GM23248 (cell line): ENCODE data around the gene PPP1R12B. TPM values are rescaled to one million over a fixed set of nuclear protein-coding genes. Genes with fewer than 3 reads are reported as not detected.
"Not testable (repeated sequence)": the region's sequence is repeated elsewhere in the genome, so short reads cannot be mapped to it uniquely, and the experiment has no call there.

Source experiments
- DNase-seq: peaks from one replicate; pipeline ENCODE4 v3.0.0-alpha.2; 2015
- H2AFZ ChIP-seq: fragments of 200-600 bp; sonication (generic); 2 replicates; pipeline ENCODE4 v1.6.1; 2016; ENCODE audit warnings: antibody characterized with exemption
- H3F3A ChIP-seq: fragments of 200-600 bp; sonication (generic); 2 replicates; pipeline ENCODE4 v1.6.1; 2016; ENCODE audit warnings: mild to moderate bottlenecking, antibody characterized with exemption, mixed run types; ENCODE audit not compliant: insufficient read depth
- H3K27ac ChIP-seq: fragments of 200-600 bp; sonication (generic); 2 replicates; pipeline ENCODE4 v1.5.1; 2016; ENCODE audit warnings: mild to moderate bottlenecking
- H3K27me3 ChIP-seq: fragments of 200-600 bp; sonication (generic); replicated peaks from 2 replicates; pipeline ENCODE4 v1.6.1; 2016; ENCODE audit warnings: mild to moderate bottlenecking; ENCODE audit not compliant: insufficient read depth
- H3K36me3 ChIP-seq: fragments of 200-600 bp; sonication (generic); 2 replicates; pipeline ENCODE4 v1.6.1; 2016; ENCODE audit warnings: low read depth, mild to moderate bottlenecking
- H3K4me1 ChIP-seq: fragments of 200-600 bp; sonication (generic); 2 replicates; pipeline ENCODE4 v1.6.1; 2016; ENCODE audit warnings: mild to moderate bottlenecking; ENCODE audit not compliant: insufficient read depth
- H3K4me2 ChIP-seq: fragments of 200-600 bp; sonication (generic); one replicate; pipeline ENCODE4 v1.6.1; 2016; ENCODE audit warnings: mild to moderate bottlenecking; ENCODE audit not compliant: unreplicated experiment
- H3K4me3 ChIP-seq: fragments of 200-600 bp; sonication (generic); 2 replicates; pipeline ENCODE4 v1.5.1; 2016; ENCODE audit warnings: mild to moderate bottlenecking
- H3K79me2 ChIP-seq: fragments of 200-600 bp; sonication (generic); 2 replicates; pipeline ENCODE4 v1.6.1; 2016; ENCODE audit warnings: mild to moderate bottlenecking; ENCODE audit not compliant: insufficient read depth
- H3K9ac ChIP-seq: fragments of 200-600 bp; sonication (generic); 2 replicates; pipeline ENCODE4 v1.6.1; 2016; ENCODE audit warnings: mild to moderate bottlenecking
- H3K9me2 ChIP-seq: fragments of 200-600 bp; sonication (generic); 2 replicates; pipeline ENCODE4 v1.6.1; 2016; ENCODE audit warnings: mixed run types, mild to moderate bottlenecking, moderate library complexity; ENCODE audit not compliant: insufficient read depth
- H3K9me3 ChIP-seq: fragments of 200-600 bp; sonication (generic); one replicate; pipeline ENCODE4 v1.6.1; 2017; ENCODE audit warnings: low read depth
- H4K20me1 ChIP-seq: fragments of 200-600 bp; sonication (generic); 2 replicates; pipeline ENCODE4 v1.6.0; 2016; ENCODE audit not compliant: insufficient read depth
- EZH2 ChIP-seq: fragments of 200-600 bp; sonication (generic); IDR thresholded peaks from 2 replicates; pipeline ENCODE4 v1.6.1; 2018; ENCODE audit warnings: antibody characterized with exemption, mild to moderate bottlenecking; ENCODE audit not compliant: insufficient read depth, poor library complexity, severe bottlenecking
- EZH2phosphoT487 ChIP-seq: fragments of 200-600 bp; sonication (generic); IDR thresholded peaks from 2 replicates; pipeline ENCODE4 v1.6.1; 2018; ENCODE audit warnings: antibody characterized with exemption, moderate library complexity, mild to moderate bottlenecking, low read depth; ENCODE audit not compliant: insufficient read depth
- WGBS, 2 experiments: methylation state at CpG; one replicate each; pipeline ENCODE4 v1.1.6; 2015 to 2017; ENCODE audit warnings: low lambda C conversion rate in 2 of 2, low coverage in 1 of 2; ENCODE audit errors: missing lambda C conversion rate in 2 of 2; 5-methylcytosine and 5-hydroxymethylcytosine counted together
- in situ Hi-C: fragments of 300-500 bp; cut with MboI; formaldehyde crosslinking; loops from 2 replicates; pipeline ENCODE4 v1.15.0; 2020
- polyA plus RNA-seq: library from polyadenylated mRNA; unstranded; fragments of >200 nt; fragmentation: Nextera tagmentation; extraction: Ambion mirVana; gene quantifications from 2 replicates; pipeline ENCODE4 v1.2.1, GENCODE V29; 2016
- total RNA-seq: library from RNA; depleted of rRNA; stranded (reverse); fragments of >200 nt; shearing (Covaris generic); gene quantifications from 2 replicates; pipeline ENCODE4 v1.2.3, GENCODE V29; 2014

Gene PPP1R12B
- total and polyA plus RNA-seq, 2 experiments from 2014 or later: 3.6 to 14.6 TPM

DNA sequence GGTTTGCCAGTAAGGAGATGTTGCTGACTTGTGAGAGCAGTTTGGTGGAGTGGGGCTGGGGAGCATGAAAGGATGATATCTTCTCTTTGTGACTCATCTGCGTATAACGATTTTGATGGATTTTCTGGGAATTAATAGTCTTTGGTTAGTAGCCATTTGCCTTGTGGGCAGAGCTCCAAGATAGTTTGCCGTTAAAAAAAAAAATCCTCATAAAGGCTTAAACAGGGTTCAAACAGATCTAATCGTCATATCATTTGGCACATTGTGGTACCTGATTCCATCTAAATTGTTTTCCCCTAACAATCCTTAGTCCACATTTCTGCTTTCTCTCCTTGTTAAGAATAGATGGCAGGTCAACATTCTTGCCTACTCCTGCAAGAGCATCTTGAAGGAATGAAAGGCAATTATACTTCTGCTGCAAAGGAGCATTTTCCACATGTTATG is 168.0 kb downstream of the PPP1R12B start:
- no peak for DNase-seq
- Histone ChIP-seq H3K27me3 (no peaks in the 10 kb centered on the region), H3K9me3 (no peaks in the 10 kb centered on the region), H3K4me3 (no peak overlapping the region), H3K9ac (no peak overlapping the region), H4K20me1 (no peaks in the 10 kb centered on the region), H3K4me1 (peaks cover 9% of the 10 kb centered on the region), H3K9me2 (no peaks in the 10 kb centered on the region), H3K27ac (no peak overlapping the region), H3F3A (no peaks in the 10 kb centered on the region), H3K4me2 (no peak overlapping the region), H3K36me3 (no peaks in the 10 kb centered on the region), H2AFZ (no peak overlapping the region), H3K79me2 (no peaks in the 10 kb centered on the region)
- in situ Hi-C loops: no loop called here
- TF ChIP-seq EZH2phosphoT487: no peak
- TF ChIP-seq EZH2: no peak
- WGBS, 2 experiments: 67 to 71% methylated on average over 4 of the region's 4 CpGs

DNA sequence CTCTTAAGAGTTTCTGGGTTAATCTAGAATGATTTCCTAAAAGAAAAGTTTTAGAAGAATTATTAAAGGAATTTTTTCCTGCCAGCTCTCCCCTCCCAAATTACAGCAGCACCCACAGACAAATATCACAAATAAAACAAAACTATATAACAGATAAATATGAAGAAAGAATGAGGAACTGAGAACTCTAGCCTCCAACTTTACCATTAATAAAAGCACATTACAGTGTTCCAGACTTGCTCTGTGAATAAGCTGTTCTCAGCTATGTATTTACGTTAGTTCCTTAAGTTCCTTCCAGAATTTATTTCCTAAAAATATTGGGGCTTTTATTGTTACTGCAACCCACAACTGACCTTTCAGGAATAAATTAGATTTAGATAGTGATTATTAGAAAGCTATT is 168.6 kb downstream of the PPP1R12B start:
- 100% methylated on average over 1 of the region's 1 CpG for WGBS, 2 experiments
- H3K4me3 ChIP-seq, H2AFZ ChIP-seq, H4K20me1 ChIP-seq, H3K9me3 ChIP-seq, H3K4me2 ChIP-seq, H3K4me1 ChIP-seq, in situ Hi-C loops, H3F3A ChIP-seq, H3K9ac ChIP-seq, DNase-seq, H3K79me2 ChIP-seq, H3K27ac ChIP-seq, H3K36me3 ChIP-seq, H3K27me3 ChIP-seq, H3K9me2 ChIP-seq: not testable (repeated sequence)

DNA sequence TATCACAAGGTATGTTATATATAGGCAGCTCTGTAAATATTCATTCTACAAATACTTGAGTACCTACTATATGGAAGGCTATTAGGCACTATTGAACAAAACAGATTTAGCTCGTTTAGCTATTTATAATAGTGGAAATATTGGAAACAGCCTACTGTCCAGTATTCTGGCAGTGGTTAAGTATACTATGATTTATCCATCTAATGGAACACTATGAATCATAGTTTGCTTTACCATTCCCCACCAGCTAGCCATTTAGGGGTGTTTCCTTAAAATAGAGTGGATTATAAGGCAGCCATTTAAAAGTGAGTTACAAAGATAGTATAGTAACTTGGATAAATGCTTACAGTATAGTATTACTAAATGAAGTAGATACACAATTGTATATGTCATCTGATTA is 169.7 kb downstream of the PPP1R12B start:
- DNase-seq, in situ Hi-C loops: not testable (repeated sequence)

DNA sequence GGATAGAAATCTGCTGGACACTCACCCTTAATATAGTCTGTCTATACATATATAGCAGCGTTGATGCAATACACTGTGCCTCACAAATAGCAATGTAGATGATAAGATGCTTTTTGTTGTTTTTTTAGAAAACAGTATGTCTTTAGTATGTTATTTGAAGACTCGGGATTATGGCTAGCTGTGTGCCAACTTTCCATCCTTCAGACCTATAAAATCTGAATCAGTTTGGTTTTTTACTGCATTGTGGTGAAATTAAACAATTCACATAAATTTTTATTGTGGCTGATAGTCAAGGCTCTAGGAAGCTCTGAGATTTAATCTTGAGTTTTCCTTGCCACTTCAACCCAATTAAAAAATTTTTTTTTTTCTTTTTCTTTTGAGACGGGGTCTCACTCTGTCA is 170.4 kb downstream of the PPP1R12B start:
- H4K20me1 ChIP-seq, H3K4me1 ChIP-seq, H3K9me3 ChIP-seq, H3K27me3 ChIP-seq, H2AFZ ChIP-seq, H3K9ac ChIP-seq, H3F3A ChIP-seq, H3K27ac ChIP-seq, DNase-seq, H3K9me2 ChIP-seq, H3K79me2 ChIP-seq, in situ Hi-C loops, H3K36me3 ChIP-seq, H3K4me2 ChIP-seq, H3K4me3 ChIP-seq: not testable (repeated sequence)
- WGBS, 2 experiments: 83 to 89% methylated on average over 3 of the region's 3 CpGs

More for the DNA sequence above, 169.7 kb downstream of the PPP1R12B start:
- not testable (repeated sequence) for H3K79me2 ChIP-seq, H3K27me3 ChIP-seq, H3K4me1 ChIP-seq, H3K4me3 ChIP-seq, H4K20me1 ChIP-seq, H3K36me3 ChIP-seq, H3K9me2 ChIP-seq, H3K9ac ChIP-seq, H3K9me3 ChIP-seq, H2AFZ ChIP-seq, H3F3A ChIP-seq, H3K27ac ChIP-seq, H3K4me2 ChIP-seq
- 74 to 88% methylated on average over 1 of the region's 1 CpG for WGBS, 2 experiments

DNA sequence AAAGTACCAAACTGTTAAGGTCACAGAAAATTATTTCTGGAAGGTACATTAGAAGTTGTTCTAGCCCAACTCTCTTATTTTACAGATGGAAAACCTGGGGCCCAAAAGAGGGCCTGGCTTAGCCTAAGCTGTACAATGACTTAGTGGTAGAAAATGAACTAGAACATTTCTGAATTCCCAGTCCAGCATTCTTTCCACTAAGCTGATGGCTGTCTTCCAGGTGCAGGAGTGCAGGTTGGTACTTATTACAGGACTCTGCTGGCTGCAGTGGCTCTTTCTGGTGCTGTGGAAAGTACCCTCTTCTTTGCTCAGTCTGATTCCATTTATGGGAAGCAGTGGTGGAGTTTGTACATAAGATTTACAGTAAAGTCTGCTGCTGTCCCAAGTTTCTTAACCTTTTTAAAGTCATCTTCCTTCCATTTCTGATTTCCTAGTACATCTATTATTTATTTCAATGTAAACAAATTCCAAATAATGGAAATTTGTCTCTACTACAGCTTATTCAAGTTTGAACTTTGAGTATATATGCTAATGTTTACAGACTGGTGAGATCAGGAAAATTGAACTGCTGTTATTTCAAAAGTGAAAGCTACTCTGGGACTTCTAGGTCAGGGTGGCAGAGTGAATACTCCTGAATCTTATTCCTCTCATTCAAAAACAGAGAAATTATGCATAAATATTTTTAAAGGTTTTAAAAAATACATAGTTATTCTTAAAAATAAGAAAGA is 171.8 kb downstream of the PPP1R12B start:
- H3K4me1 ChIP-seq, H3F3A ChIP-seq, H3K4me3 ChIP-seq, H3K36me3 ChIP-seq, H3K9me3 ChIP-seq, H3K9ac ChIP-seq, H3K27ac ChIP-seq, H3K9me2 ChIP-seq, H3K27me3 ChIP-seq, in situ Hi-C loops, H3K4me2 ChIP-seq, H3K79me2 ChIP-seq, H4K20me1 ChIP-seq, H2AFZ ChIP-seq: not testable (repeated sequence)
- DNase-seq: peak; percentile 28

DNA sequence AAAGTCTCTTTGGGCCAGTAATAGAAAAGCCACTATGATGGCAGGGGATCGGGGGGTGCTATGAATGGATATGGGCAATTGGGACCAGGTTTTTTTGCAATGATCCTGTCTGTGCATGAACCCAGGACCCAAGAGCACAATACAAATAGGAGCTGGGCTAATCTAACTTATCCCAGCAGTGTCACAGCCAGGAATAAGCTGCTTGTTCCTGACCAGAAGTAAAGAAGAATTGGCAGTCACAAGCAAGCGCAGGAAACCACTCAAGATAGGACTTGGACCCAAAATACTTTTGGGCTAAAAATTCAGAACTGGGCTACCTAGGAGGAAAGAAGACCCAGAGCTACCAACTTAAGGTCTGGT is 172.3 kb downstream of the PPP1R12B start:
- H3K27ac ChIP-seq, H3K9ac ChIP-seq, H3K27me3 ChIP-seq, H3K79me2 ChIP-seq, H3K4me3 ChIP-seq, DNase-seq, H3F3A ChIP-seq, H4K20me1 ChIP-seq, H3K36me3 ChIP-seq, H3K4me1 ChIP-seq, in situ Hi-C loops, H2AFZ ChIP-seq, H3K4me2 ChIP-seq, H3K9me3 ChIP-seq, H3K9me2 ChIP-seq: not testable (repeated sequence)
- WGBS, 2 experiments: 99 to 100% methylated on average over 2 of the region's 2 CpGs

DNA sequence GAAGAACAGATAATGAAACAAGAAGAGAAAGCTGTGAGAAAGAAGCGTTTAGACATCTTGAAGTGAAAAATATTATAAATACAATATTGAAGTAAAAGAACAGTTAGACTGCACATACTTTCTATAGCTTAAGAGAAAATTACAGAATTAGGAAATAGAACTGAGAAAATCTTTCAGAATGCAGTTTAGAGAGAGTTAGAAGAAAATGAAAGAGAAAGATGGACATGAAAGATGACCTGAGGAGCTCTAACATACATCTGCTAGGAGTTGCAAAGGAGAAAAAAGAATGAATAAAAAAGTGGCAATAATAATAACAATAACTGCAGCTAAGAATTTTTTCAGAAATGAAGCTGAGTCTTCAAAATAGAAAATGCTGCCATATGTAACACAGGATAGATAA is 173.0 kb downstream of the PPP1R12B start:
- H3K4me2 ChIP-seq, H3K79me2 ChIP-seq, in situ Hi-C loops, H3K9me2 ChIP-seq, H3K9ac ChIP-seq, H3K27me3 ChIP-seq, H3K4me3 ChIP-seq, H3K9me3 ChIP-seq, H4K20me1 ChIP-seq, H3K27ac ChIP-seq, H3K4me1 ChIP-seq, H3F3A ChIP-seq, H2AFZ ChIP-seq, H3K36me3 ChIP-seq, DNase-seq: not testable (repeated sequence)
- 91 to 93% methylated on average over 1 of the region's 1 CpG for WGBS, 2 experiments
